IPS-20b (cell line): Measurements from ENCODE around the gene PRDM5.

Experiments
- H3K27ac ChIP-seq: one replicate; pipeline ENCODE4 v1.5.1; 2013; ENCODE audit warnings: low read length
- H3K27me3 ChIP-seq: 2 replicates; pipeline ENCODE4 v1.6.1; 2013; ENCODE audit warnings: mild to moderate bottlenecking, low read length, inconsistent platforms; ENCODE audit not compliant: insufficient read depth
- H3K36me3 ChIP-seq: 2 replicates; pipeline ENCODE4 v1.6.1; 2013; ENCODE audit warnings: low read depth, mild to moderate bottlenecking, inconsistent platforms, low read length, moderate library complexity; ENCODE audit not compliant: insufficient read depth
- H3K4me1 ChIP-seq: 2 replicates; pipeline ENCODE4 v1.6.1; 2013; ENCODE audit warnings: mild to moderate bottlenecking, control low read depth, inconsistent platforms, low read length, moderate library complexity; ENCODE audit not compliant: insufficient read depth
- H3K4me3 ChIP-seq: 2 replicates; pipeline ENCODE4 v1.5.1; 2013; ENCODE audit warnings: mild to moderate bottlenecking, low read length, inconsistent platforms
- H3K9ac ChIP-seq: 2 replicates; pipeline ENCODE4 v1.6.1; 2013; ENCODE audit warnings: low read depth, mild to moderate bottlenecking, inconsistent platforms, low read length, moderate library complexity
- H3K9me3 ChIP-seq: 2 replicates; pipeline ENCODE4 v1.6.1; 2013; ENCODE audit warnings: mild to moderate bottlenecking, low read depth, low read length, inconsistent platforms; ENCODE audit not compliant: insufficient read depth

The PRDM5 gene

DNA sequence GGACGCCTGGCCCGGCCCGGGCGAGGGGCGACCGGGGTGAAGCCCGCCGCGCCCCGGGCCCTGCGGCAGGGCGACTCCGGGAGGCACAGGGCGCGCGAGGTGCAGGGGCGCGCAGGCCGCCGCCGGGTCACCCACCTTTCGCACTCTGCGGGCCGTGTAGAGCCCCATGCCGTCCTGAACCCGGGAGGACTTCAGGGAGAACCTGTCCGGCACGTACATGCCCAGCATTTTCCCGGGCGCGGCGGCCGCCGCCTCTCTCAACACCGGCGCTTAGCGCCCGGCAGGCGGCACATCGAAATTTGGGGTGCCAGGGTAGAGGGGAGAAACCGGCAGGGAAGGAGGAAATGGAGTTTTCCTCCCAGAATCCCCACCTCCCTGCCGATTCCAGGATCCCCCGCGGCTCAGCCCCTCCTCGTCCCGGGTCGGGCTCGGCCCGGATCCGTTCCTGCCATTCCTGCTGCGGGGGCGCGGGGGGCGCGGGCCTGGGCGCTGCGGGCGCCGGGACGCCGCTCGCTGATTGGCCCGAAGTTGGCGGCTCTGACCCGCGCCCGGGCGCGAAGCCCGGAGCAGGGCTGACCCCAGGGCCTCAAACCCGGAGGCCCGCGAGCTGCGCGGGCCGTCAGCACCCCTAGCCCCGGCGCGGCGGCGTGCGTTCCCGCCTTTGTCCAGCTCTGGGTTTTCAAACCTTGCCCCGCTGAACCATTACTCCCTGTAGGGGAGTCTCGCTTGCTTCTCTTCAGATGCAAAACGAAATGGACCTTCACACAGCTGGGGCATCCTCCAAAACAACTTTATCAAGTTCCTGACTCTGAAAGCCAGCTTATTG lies at the start of gene PRDM5:
TSS of gene PRDM5 (minus strand) at position 346 of the 826 bp plus-strand sequence. CDS start at position 228, 118 bp downstream.
- 0 out of 2 replicates have a peak, but pooled peaks cover 3% of the 10 kb centered on the region for H3K36me3 ChIP-seq
- no peaks in the 10 kb centered on the region for H3K9me3 ChIP-seq
- H3K4me1 ChIP-seq, result peaks cover 24% of the 10 kb centered on the region; the same call in 1 of the 2 replicates
- peak within 1 kb of the TSS; percentile 90 for H3K9ac ChIP-seq
- H3K27me3 ChIP-seq, result no peaks in the 10 kb centered on the region
- H3K4me3 ChIP-seq, result peak within 1 kb of the TSS; percentile 89
- peak within 1 kb of the TSS; percentile 77 for H3K27ac ChIP-seq

DNA sequence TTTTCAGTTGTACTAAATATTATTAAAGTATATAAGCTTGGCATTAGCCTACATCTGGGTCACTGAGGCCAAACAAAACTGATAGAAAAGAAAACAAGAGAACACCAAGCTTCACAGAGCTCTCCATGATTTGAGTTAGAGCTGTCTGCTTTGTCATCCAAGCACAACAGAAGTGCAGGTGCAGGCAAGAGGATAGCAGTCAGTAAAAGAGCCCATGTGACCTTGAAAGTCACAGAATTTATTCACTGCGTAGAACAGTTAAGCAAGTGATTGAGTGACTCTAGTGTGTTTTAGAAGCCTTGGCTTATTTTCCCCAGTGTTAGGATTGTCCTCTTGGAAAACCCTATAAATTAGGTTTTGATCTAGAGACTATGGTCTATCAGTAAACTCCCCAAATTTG lies 49.4 kb upstream of the PRDM5 start:
- Histone ChIP-seq H3K27me3 (no peaks in the 10 kb centered on the region), H3K4me3 (no peak overlapping the region), H3K27ac (no peak overlapping the region), H3K4me1 (no peaks in the 10 kb centered on the region), H3K9ac (no peak overlapping the region), H3K36me3 (no peaks in the 10 kb centered on the region), H3K9me3 (no peaks in the 10 kb centered on the region)

GRCh38 chr4:120965938-120966337 lies 43.4 kb upstream of the PRDM5 start:
- Histone ChIP-seq H3K9me3 (no peaks in the 10 kb centered on the region), H3K4me1 (no peaks in the 10 kb centered on the region), H3K27me3 (no peaks in the 10 kb centered on the region), H3K9ac (no peak overlapping the region), H3K4me3 (no peak overlapping the region), H3K36me3 (no peaks in the 10 kb centered on the region), H3K27ac (no peak overlapping the region)

- H3K36me3 ChIP-seq, result no peaks in the 10 kb centered on the region
- H3K4me3 ChIP-seq, result no peak overlapping the region
- no peaks in the 10 kb centered on the region for H3K9me3 ChIP-seq
These were observed 42.1 kb upstream of the PRDM5 start for GRCh38 chr4:120964596-120964995.

DNA sequence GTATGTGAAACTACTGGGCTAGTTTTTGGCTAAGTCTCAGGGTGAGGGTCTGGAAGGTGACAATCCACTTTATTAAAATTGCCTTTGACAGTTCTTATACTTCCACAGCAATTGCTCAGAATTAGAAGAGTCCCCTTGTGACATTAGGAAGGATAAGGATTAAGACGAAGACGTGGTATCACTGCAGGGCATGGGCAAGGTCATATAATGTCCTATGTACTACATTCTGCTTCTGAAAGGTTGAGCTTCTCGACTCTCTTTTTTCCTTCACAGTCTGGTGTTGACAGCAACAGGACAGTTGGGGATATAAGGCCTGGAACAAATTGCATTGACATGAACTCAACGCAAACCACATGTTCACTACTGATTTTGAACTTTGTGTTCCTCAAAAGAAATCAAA lies 40.9 kb upstream of the PRDM5 start:
- Histone ChIP-seq H3K4me1 (no peaks in the 10 kb centered on the region), H3K9me3 (no peaks in the 10 kb centered on the region), H3K36me3 (no peaks in the 10 kb centered on the region), H3K9ac (no peak overlapping the region), H3K27me3 (no peaks in the 10 kb centered on the region), H3K27ac (no peak overlapping the region), H3K4me3 (no peak overlapping the region)

More at GRCh38 chr4:120964596-120964995, 42.1 kb upstream of the PRDM5 start:
- Histone ChIP-seq H3K4me1 (no peaks in the 10 kb centered on the region), H3K27ac (no peak overlapping the region), H3K9ac (no peak overlapping the region), H3K27me3 (no peaks in the 10 kb centered on the region)

DNA sequence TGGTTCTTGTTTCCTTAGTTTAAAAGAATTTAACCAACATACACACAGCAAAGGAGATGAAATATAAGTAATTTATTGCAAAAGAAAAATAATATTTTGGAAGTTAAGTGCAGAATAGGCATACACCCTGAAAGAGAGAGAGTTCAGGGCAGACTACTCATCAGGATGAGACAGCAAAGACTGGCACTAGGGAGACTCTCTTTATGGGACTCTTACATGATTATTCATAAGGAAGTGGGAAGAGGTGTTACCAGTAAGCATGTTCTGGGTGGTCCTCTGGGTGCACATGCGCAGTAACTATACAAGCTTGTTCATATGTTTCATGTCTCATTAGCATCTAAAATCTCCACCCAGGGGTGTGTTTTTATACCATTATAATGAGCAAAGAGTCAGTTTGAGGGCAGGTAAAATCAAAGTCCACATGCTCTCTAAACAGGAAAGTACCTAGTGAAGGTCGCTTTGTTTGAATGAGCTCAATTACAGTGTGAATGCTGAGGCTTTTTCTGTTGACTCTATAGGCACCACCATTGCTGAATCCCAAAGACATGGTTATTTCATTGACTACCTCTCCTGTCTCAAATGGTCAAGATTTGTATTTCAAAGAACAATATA lies 38.2 kb upstream of the PRDM5 start:
- H3K9ac ChIP-seq, result no peak overlapping the region
- no peaks in the 10 kb centered on the region for H3K9me3 ChIP-seq
- H3K4me1 ChIP-seq, result no peaks in the 10 kb centered on the region

DNA sequence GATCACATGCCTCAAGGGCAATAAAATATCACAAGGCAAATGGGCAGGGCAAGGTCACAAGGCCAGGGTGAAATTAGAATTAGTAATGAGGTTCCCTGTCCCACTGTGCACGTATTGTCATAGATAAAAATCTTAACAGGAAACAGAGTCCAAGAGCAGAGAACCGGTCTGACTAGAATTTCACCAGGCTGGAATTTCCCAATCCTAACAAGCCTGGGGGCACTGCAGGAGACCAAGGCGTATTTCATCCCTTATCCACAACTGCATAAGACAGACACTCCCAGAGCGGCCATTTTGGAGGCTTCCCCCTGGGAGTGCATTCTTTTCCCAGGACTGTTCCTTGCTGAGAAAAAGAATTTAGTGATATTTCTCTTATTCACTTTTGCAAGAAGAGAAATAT lies 25.9 kb upstream of the PRDM5 start:
- Histone ChIP-seq H3K9me3 (peaks cover 19% of the 10 kb centered on the region), H3K4me3 (no peak overlapping the region), H3K9ac (no peak overlapping the region), H3K36me3 (no peaks in the 10 kb centered on the region), H3K4me1 (no peaks in the 10 kb centered on the region), H3K27ac (no peak overlapping the region), H3K27me3 (no peaks in the 10 kb centered on the region)

More for the DNA sequence above, 38.2 kb upstream of the PRDM5 start:
- no peak overlapping the region for H3K4me3 ChIP-seq
- H3K36me3 ChIP-seq, result no peaks in the 10 kb centered on the region
- no peak overlapping the region for H3K27ac ChIP-seq
- H3K27me3 ChIP-seq, result no peaks in the 10 kb centered on the region

DNA sequence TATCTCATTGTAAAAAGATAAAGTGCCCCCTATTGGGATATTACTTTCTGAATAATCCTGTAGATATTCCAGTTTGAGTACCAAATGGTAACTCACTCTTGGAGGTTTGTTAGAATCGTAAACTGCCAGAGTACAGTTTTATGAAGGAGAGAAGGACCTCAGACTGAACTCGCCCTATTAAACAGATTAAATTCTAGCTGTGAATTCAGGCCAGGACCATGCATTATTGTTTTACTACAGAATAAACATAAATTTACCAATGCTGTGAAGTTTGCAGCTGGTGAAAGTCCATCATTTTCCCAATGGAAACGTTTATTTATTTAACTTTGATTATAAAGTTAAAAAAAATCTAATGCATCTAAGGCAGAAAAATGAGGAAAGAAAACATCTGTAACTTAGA lies 20.2 kb upstream of the PRDM5 start:
- no peaks in the 10 kb centered on the region for H3K4me1 ChIP-seq
- no peak overlapping the region for H3K27ac ChIP-seq
- H3K27me3 ChIP-seq, result no peaks in the 10 kb centered on the region
- no peaks in the 10 kb centered on the region for H3K9me3 ChIP-seq
- no peaks in the 10 kb centered on the region for H3K36me3 ChIP-seq
- H3K4me3 ChIP-seq, result no peak overlapping the region
- H3K9ac ChIP-seq, result no peak overlapping the region

GRCh38 chr4:120940547-120940946 lies 18.0 kb upstream of the PRDM5 start:
- Histone ChIP-seq H3K36me3 (no peaks in the 10 kb centered on the region), H3K9me3 (no peaks in the 10 kb centered on the region), H3K4me3 (no peak overlapping the region), H3K27ac (no peak overlapping the region), H3K4me1 (no peaks in the 10 kb centered on the region), H3K27me3 (no peaks in the 10 kb centered on the region), H3K9ac (no peak overlapping the region)

- Histone ChIP-seq H3K9me3 (no peaks in the 10 kb centered on the region), H3K9ac (no peak overlapping the region), H3K27me3 (no peaks in the 10 kb centered on the region), H3K27ac (no peak overlapping the region), H3K4me3 (no peak overlapping the region), H3K4me1 (no peaks in the 10 kb centered on the region), H3K36me3 (no peaks in the 10 kb centered on the region)
These were observed 17.2 kb upstream of the PRDM5 start for GRCh38 chr4:120939693-120940092.

DNA sequence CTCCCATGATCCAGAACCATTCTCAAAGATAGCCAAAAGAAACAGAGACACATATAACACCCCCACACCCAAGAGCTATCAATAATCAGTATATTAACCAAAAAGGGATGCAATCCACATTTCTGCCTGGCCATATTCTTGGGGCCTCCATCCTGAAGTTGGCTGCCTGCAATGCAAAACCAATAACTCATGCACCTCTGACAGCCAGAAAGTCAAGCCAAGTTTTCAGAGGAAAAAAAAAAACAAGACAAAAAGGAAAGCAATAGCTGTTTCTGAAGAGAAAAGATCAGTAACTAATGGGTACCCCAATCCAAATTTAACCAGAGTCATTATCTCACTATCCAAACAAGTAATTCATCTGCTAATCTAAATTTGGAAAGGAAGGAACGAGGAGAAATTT lies 7.3 kb upstream of the PRDM5 start:
- no peaks in the 10 kb centered on the region for H3K36me3 ChIP-seq
- H3K9ac ChIP-seq, result no peak overlapping the region
- H3K27ac ChIP-seq, result no peak overlapping the region
- H3K9me3 ChIP-seq, result no peaks in the 10 kb centered on the region
- H3K27me3 ChIP-seq, result no peaks in the 10 kb centered on the region
- no peak overlapping the region for H3K4me3 ChIP-seq
- no peaks in the 10 kb centered on the region for H3K4me1 ChIP-seq

GRCh38 chr4:120927801-120928409 lies 5.4 kb upstream of the PRDM5 start:
- peaks cover 11% of the 10 kb centered on the region; the same call in 1 of the 2 replicates for H3K4me1 ChIP-seq
- H3K9me3 ChIP-seq, result no peaks in the 10 kb centered on the region
- no peak overlapping the region for H3K4me3 ChIP-seq

More at GRCh38 chr4:120927801-120928409, 5.4 kb upstream of the PRDM5 start:
- no peak overlapping the region for H3K9ac ChIP-seq
- H3K27me3 ChIP-seq, result no peaks in the 10 kb centered on the region
- H3K36me3 ChIP-seq, result no peaks in the 10 kb centered on the region
- no peak overlapping the region for H3K27ac ChIP-seq
